AG09309 (cell line): ENCODE data around the gene LRP1B.
A peak's percentile ranks its signal among the peaks of the same experiment; 100 is the strongest.

Source experiments
- DNase-seq: peaks from one replicate; pipeline ENCODE4 v3.0.0-alpha.2; 2010; ENCODE audit warnings: low read depth
- H3K4me3 ChIP-seq: 2 replicates; pipeline ENCODE4 v1.5.1; 2011; ENCODE audit warnings: mild to moderate bottlenecking, low read depth, low read length, moderate library complexity; ENCODE audit not compliant: control insufficient read depth
- CTCF ChIP-seq: IDR thresholded peaks from 2 replicates; pipeline ENCODE4 v1.5.1; 2011; ENCODE audit warnings: mild to moderate bottlenecking, low read depth, low read length, inconsistent platforms; ENCODE audit not compliant: insufficient read depth, control insufficient read depth; ENCODE audit errors: missing control alignments

The LRP1B gene

GRCh38 chr2:142170847-142171246, 40.0 kb upstream of the LRP1B start:
- no peak for TF ChIP-seq CTCF
- DNase-seq, result no peak
- no peak overlapping the region for H3K4me3 ChIP-seq

GRCh38 chr2:142165790-142166189, 35.0 kb upstream of the LRP1B start:
- TF ChIP-seq CTCF, result peak; percentile 29
- no peak for DNase-seq
- no peak overlapping the region for H3K4me3 ChIP-seq

- no peak for TF ChIP-seq CTCF
- DNase-seq, result no peak
- H3K4me3 ChIP-seq, result no peak overlapping the region
Measured at GRCh38 chr2:142153601-142154000, 22.8 kb upstream of the LRP1B start.

- DNase-seq, result no peak
- no peak for TF ChIP-seq CTCF
- no peak overlapping the region for H3K4me3 ChIP-seq
Measured at GRCh38 chr2:142150453-142150852, 19.6 kb upstream of the LRP1B start.

- no peak overlapping the region for H3K4me3 ChIP-seq
- DNase-seq, result no peak
- no peak for TF ChIP-seq CTCF
Measured at GRCh38 chr2:142144547-142144946, 13.7 kb upstream of the LRP1B start.

GRCh38 chr2:142142595-142142994, 11.8 kb upstream of the LRP1B start:
- no peak for DNase-seq
- TF ChIP-seq CTCF, result no peak
- no peak overlapping the region for H3K4me3 ChIP-seq

- no peak for DNase-seq
- no peak overlapping the region for H3K4me3 ChIP-seq
- peak; percentile 42 for TF ChIP-seq CTCF
Measured at GRCh38 chr2:142140434-142140845, 9.6 kb upstream of the LRP1B start.
